Activated B cell treated with CpG ODN at 0.5 μM for 24 hours (primary cell): ENCODE data around the gene CCR8. TPM values are rescaled to one million over a fixed set of nuclear protein-coding genes. Genes with fewer than 3 reads are reported as not detected.
"Not testable (repeated sequence)": the region's sequence is repeated elsewhere in the genome, so short reads cannot be mapped to it uniquely, and the experiment has no call there.

Experiments used
- ATAC-seq: fragments of 200-7000 bp; cut with Tn5 transposase; one replicate; pipeline ENCODE4 v1.10.0; 2021; ENCODE audit warnings: low read depth, mild to moderate bottlenecking, moderate library complexity
- CTCF ChIA-PET: fragments of 350-600 bp; sonication (Branson Sonifier 250); formaldehyde crosslinking; loops from one replicate; lab custom pipeline; 2021; ENCODE audit warnings: antibody characterized with exemption; lab: Charles Lee
- POLR2A ChIA-PET: fragments of 350-600 bp; sonication (Branson Sonifier 250); formaldehyde crosslinking; loops from one replicate; lab custom pipeline; 2021; ENCODE audit warnings: antibody characterized with exemption; lab: Charles Lee
- DNase-seq: peaks from one replicate; pipeline ENCODE4 v3.0.0; 2022
- H3K27ac Mint-ChIP-seq: one replicate; pipeline ENCODE4 v1.8.0; 2020; ENCODE audit warnings: mixed read lengths
- H3K27me3 Mint-ChIP-seq: one replicate; pipeline ENCODE4 v1.8.0; 2021; ENCODE audit warnings: mixed read lengths
- H3K36me3 Mint-ChIP-seq: one replicate; pipeline ENCODE4 v1.8.0; 2021; ENCODE audit warnings: low read depth, mixed read lengths
- H3K4me1 Mint-ChIP-seq: one replicate; pipeline ENCODE4 v1.8.0; 2021; ENCODE audit warnings: mixed read lengths
- H3K4me3 Mint-ChIP-seq: one replicate; pipeline ENCODE4 v1.8.0; 2020; ENCODE audit warnings: mild to moderate bottlenecking, mixed read lengths
- H3K9me3 Mint-ChIP-seq: one replicate; pipeline ENCODE4 v1.8.0; 2020; ENCODE audit warnings: mixed read lengths
- intact Hi-C: fragments of 100-400 bp; cut with micrococcal nuclease; formaldehyde crosslinking; loops from one replicate; pipeline ENCODE4 v1.15.1; 2024
- total RNA-seq: library from RNA; stranded (reverse); gene quantifications from 2 replicates; pipeline ENCODE4 v1.2.3, GENCODE V29; 2022
- TF ChIP-seq, protein P1 (sequence below): fragments of 200-600 bp; IDR thresholded peaks from one replicate; pipeline ENCODE4 v1.8.0; 2022; ENCODE audit warnings: antibody characterized with exemption, mild to moderate bottlenecking

The CCR8 gene
- total RNA-seq, 1 donor from 2014 or later, result not detected

DNA sequence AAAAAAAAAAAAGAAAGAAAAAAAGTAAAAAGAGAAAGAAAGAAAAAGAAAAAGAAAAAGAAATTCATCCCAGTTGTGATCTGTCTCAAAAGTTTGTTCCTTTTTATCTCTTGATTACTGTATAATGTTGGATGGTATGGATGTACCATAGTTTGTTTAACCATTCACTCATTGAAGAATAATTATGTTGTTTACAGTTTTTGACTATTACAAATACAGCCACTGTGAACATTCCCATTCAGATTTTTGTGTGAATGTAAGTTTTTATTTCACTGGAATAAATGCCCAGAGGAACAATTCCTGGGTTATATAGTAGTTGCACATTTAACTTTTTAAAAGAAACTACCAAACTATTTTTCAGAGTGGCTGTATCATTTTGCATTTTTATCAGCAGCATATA lies 10.3 kb upstream of the CCR8 start:
- TF ChIP-seq, protein P1, sequence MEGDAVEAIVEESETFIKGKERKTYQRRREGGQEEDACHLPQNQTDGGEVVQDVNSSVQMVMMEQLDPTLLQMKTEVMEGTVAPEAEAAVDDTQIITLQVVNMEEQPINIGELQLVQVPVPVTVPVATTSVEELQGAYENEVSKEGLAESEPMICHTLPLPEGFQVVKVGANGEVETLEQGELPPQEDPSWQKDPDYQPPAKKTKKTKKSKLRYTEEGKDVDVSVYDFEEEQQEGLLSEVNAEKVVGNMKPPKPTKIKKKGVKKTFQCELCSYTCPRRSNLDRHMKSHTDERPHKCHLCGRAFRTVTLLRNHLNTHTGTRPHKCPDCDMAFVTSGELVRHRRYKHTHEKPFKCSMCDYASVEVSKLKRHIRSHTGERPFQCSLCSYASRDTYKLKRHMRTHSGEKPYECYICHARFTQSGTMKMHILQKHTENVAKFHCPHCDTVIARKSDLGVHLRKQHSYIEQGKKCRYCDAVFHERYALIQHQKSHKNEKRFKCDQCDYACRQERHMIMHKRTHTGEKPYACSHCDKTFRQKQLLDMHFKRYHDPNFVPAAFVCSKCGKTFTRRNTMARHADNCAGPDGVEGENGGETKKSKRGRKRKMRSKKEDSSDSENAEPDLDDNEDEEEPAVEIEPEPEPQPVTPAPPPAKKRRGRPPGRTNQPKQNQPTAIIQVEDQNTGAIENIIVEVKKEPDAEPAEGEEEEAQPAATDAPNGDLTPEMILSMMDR, result no peak
- ChIA-PET CTCF (no interaction called here), POLR2A (no interaction called here)
- Mint-ChIP-seq H3K4me1 (no peaks in the 10 kb centered on the region), H3K9me3 (peaks cover 7% of the 10 kb centered on the region), H3K4me3 (no peak overlapping the region), H3K27ac (no peak overlapping the region), H3K27me3 (peaks cover 2% of the 10 kb centered on the region), H3K36me3 (peaks cover 2% of the 10 kb centered on the region)
- ATAC-seq (no peak), DNase-seq (no peak)
- intact Hi-C loops, result no loop called here

DNA sequence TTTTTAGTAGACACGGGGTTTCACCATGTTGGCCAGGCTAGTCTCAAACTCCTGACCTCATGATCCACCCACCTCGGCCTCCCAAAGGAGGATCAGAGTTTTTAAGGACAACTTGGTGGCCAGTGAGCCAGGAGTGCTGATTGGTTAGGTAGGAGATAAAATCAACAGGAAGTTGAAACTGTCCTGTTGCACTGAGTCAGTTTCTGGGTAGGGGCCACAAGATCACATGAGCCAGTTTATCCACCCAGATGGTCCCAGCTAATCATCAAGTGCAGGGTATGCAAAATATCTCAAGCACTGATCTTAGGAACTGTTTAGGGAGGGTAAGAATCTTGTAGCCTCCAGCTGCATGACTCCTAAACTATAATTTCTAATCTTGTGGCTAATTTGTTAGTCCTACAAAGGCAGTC lies 7.9 kb upstream of the CCR8 start:
- H3K27me3 Mint-ChIP-seq, intact Hi-C loops, CTCF ChIA-PET, DNase-seq, H3K4me3 Mint-ChIP-seq, H3K36me3 Mint-ChIP-seq, POLR2A ChIA-PET, H3K27ac Mint-ChIP-seq, H3K4me1 Mint-ChIP-seq, H3K9me3 Mint-ChIP-seq, ATAC-seq: not testable (repeated sequence)

DNA sequence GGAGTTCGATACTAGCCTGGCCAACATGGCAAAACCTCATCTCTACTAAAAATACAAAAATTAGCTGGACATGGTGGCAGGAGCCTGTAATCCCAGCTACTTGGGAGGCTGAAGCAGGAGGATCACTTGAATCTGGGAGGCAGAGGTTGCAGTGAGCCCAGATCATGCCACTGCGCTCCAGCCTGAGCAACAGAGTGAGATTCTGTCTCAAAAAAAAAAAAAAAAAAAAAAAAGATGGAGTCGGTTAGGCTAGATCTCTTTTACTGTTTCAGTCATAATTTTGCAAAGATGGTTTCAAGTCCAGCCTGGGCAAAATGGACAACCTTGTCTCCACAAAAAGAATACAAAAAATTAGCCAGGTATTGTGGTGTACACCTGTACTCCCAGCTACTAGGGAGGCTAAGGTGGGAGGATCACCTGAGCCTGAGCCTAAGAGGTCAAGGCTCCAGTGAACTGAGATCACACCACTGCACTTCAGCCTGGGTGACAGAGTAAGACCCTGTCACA lies 7.2 kb upstream of the CCR8 start:
- ATAC-seq, H3K9me3 Mint-ChIP-seq, H3K4me3 Mint-ChIP-seq, H3K36me3 Mint-ChIP-seq, H3K4me1 Mint-ChIP-seq, POLR2A ChIA-PET, intact Hi-C loops, H3K27me3 Mint-ChIP-seq, DNase-seq, H3K27ac Mint-ChIP-seq, CTCF ChIA-PET: not testable (repeated sequence)

DNA sequence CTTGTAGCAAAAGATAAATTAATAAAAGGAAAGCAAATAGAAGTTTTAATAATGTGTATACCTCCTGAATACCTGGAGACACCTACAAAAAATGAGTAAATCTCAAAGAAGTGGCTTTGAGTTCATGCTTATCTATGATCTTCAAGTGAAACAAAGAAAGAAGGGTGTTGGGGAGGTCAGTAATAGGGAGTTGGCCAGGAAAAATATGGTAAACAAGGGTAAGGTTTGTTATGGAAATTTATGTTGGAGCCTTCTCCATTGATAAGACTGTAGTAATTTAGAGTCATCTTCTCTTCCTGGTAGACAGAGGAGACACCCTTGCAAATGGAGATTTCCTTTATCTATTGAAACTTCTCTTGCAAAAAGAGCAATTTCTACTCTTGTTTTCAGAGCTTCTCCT lies 6.6 kb upstream of the CCR8 start:
- no peak for ATAC-seq
- H3K36me3 Mint-ChIP-seq, result no peaks in the 10 kb centered on the region
- intact Hi-C loops, result no loop called here
- H3K27me3 Mint-ChIP-seq, result no peaks in the 10 kb centered on the region
- TF ChIP-seq, protein P1, result no peak
- no peak overlapping the region for H3K4me3 Mint-ChIP-seq
- no peak for DNase-seq
- H3K27ac Mint-ChIP-seq, result no peak overlapping the region
- ChIA-PET POLR2A (no interaction called here), CTCF (no interaction called here)
- H3K9me3 Mint-ChIP-seq, result peaks cover 3% of the 10 kb centered on the region
- peaks cover 8% of the 10 kb centered on the region for H3K4me1 Mint-ChIP-seq

DNA sequence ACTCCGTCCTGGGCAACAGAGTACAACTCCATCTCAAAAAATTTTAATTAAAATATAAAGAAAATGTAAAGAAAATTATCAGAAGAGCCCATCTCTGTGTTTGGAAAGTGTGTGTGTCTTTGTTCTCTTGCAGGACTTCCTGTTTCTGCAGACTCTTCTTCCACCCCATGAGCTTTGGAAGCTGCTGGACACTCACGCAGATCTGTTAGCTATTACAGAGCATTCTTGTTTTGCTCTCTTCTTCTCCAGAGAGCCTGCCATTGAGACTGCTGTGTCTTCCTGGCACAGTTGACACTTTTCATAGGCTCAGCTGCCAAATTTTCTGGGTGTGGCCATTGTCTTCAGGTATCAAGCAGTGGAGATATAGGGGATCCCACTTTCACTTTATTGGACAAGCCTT lies 6.0 kb upstream of the CCR8 start:
- CTCF ChIA-PET, result no interaction called here
- intact Hi-C loops, result no loop called here
- Mint-ChIP-seq H3K36me3 (no peaks in the 10 kb centered on the region), H3K27me3 (no peaks in the 10 kb centered on the region), H3K9me3 (peaks cover 3% of the 10 kb centered on the region), H3K27ac (no peak overlapping the region), H3K4me3 (no peak overlapping the region), H3K4me1 (peaks cover 14% of the 10 kb centered on the region)
- TF ChIP-seq, protein P1, result no peak
- ATAC-seq (no peak), DNase-seq (no peak)
- POLR2A ChIA-PET, result no interaction called here

DNA sequence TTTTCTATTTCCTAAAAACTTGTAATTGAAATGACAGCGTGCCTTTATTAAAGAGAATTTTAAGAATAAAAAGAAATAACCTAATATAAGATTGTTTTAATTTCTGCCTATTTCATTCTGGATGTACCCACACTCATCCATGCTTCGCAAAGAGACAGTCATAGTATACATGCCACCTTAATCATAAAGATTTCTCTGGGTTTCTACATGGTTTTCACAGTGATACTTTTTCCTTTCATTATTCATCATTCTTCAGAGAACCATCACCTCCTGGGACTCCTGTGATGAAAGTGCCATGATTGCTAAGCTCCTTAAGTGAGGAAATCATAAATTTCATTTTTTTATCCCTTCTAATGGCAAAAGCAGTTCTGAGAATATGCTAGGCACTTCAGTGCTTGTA lies 4.3 kb upstream of the CCR8 start:
- Mint-ChIP-seq H3K27me3 (no peaks in the 10 kb centered on the region), H3K4me1 (peaks cover 15% of the 10 kb centered on the region), H3K27ac (no peak overlapping the region), H3K9me3 (no peaks in the 10 kb centered on the region), H3K36me3 (no peaks in the 10 kb centered on the region), H3K4me3 (no peak overlapping the region)
- CTCF ChIA-PET, result no interaction called here
- intact Hi-C loops, result no loop called here
- ATAC-seq, result no peak
- POLR2A ChIA-PET, result no interaction called here
- no peak for DNase-seq
- TF ChIP-seq, protein P1, result no peak
